ENCODE results near the gene ROBO3. TPM values are rescaled to one million over a fixed set of nuclear protein-coding genes. Genes with fewer than 3 reads are reported as not detected.

Gene ROBO3
- total RNA-seq, result 12.7 and 18.1 TPM in 2 replicates

- Histone ChIP-seq H3K9me3 (ENCODE audit: low read depth, low read length) (no peaks in the 10 kb centered on the region), H3K27ac (ENCODE audit: low read depth, low read length) (no peak within 1 kb of the TSS), H3K79me2 (ENCODE audit: insufficient read depth, low read length) (no peaks in the 10 kb centered on the region), H2AFZ (ENCODE audit: low read length) (no peak within 1 kb of the TSS), H4K20me1 (ENCODE audit: insufficient read depth, low read length) (no peaks in the 10 kb centered on the region), H3K4me1 (ENCODE audit: insufficient read depth, low read length) (peaks cover 6% of the 10 kb centered on the region), H3K36me3 (ENCODE audit: insufficient read depth, low read length) (no peaks in the 10 kb centered on the region), H3K4me2 (ENCODE audit: insufficient read depth, low read length) (peak within 1 kb of the TSS; percentile 57), H3K4me3 (ENCODE audit: insufficient read depth, low read length) (peak within 1 kb of the TSS; percentile 53), H3K27me3 (ENCODE audit: insufficient read depth, low read length) (peaks cover 92% of the 10 kb centered on the region)
- DNase-seq (ENCODE audit: insufficient read length, low spot score, missing footprints), result no peak
- TF ChIP-seq CTCF (IDR thresholded peaks at IDR 0.05; ENCODE audit: extremely low read depth, low read depth, low read length), result no peak
Measured at GRCh38 chr11:124865181-124865901, at the start of gene ROBO3. Gene ROBO3 (plus strand): TSS chr11:124865432. CDS start chr11:124865578, 146 bp downstream.

- no peak overlapping the region for H3K4me2 ChIP-seq (ENCODE audit: insufficient read depth, low read length)
- H3K79me2 ChIP-seq (ENCODE audit: insufficient read depth, low read length), result no peaks in the 10 kb centered on the region
- H4K20me1 ChIP-seq (ENCODE audit: insufficient read depth, low read length), result no peaks in the 10 kb centered on the region
- H3K4me3 ChIP-seq (ENCODE audit: insufficient read depth, low read length), result no peak overlapping the region
- DNase-seq (ENCODE audit: insufficient read length, low spot score, missing footprints), result peak; percentile 31
- no peak overlapping the region for H3K27ac ChIP-seq (ENCODE audit: low read depth, low read length)
- no peaks in the 10 kb centered on the region for H3K9me3 ChIP-seq (ENCODE audit: low read depth, low read length)
- H3K27me3 ChIP-seq (ENCODE audit: insufficient read depth, low read length), result peaks cover 21% of the 10 kb centered on the region
- no peak for TF ChIP-seq CTCF (IDR thresholded peaks at IDR 0.05; ENCODE audit: extremely low read depth, low read depth, low read length)
- H2AFZ ChIP-seq (ENCODE audit: low read length), result no peak overlapping the region
- H3K36me3 ChIP-seq (ENCODE audit: insufficient read depth, low read length), result no peaks in the 10 kb centered on the region
- H3K4me1 ChIP-seq (ENCODE audit: insufficient read depth, low read length), result peaks cover 3% of the 10 kb centered on the region
Measured at GRCh38 chr11:124817036-124817435, 48.2 kb upstream of the ROBO3 start.

GRCh38 chr11:124821995-124822730, 43.1 kb upstream of the ROBO3 start:
- Histone ChIP-seq H3K79me2 (ENCODE audit: insufficient read depth, low read length) (no peaks in the 10 kb centered on the region), H3K27me3 (ENCODE audit: insufficient read depth, low read length) (peaks cover 36% of the 10 kb centered on the region), H3K27ac (ENCODE audit: low read depth, low read length) (no peak overlapping the region), H3K36me3 (ENCODE audit: insufficient read depth, low read length) (no peaks in the 10 kb centered on the region), H3K9me3 (ENCODE audit: low read depth, low read length) (no peaks in the 10 kb centered on the region), H3K4me2 (ENCODE audit: insufficient read depth, low read length) (no peak overlapping the region), H4K20me1 (ENCODE audit: insufficient read depth, low read length) (no peaks in the 10 kb centered on the region), H2AFZ (ENCODE audit: low read length) (no peak overlapping the region), H3K4me3 (ENCODE audit: insufficient read depth, low read length) (no peak overlapping the region), H3K4me1 (ENCODE audit: insufficient read depth, low read length) (no peaks in the 10 kb centered on the region)
- DNase-seq (ENCODE audit: insufficient read length, low spot score, missing footprints), result no peak
- TF ChIP-seq CTCF (IDR thresholded peaks at IDR 0.05; ENCODE audit: extremely low read depth, low read depth, low read length), result no peak
